ENCODE results near the gene GARNL3.

Gene GARNL3

GRCh38 chr9:127415141-127415540 is 150.6 kb downstream of the GARNL3 start:
- ChIA-PET POLR2A (ENCODE audit: low non-redundant PET) (interaction anchor here (0.6 kb wide), 1 partner anchor 111 kb away, joined by 5 read pairs; no protein-coding TSS in a partner anchor), CTCF (no interaction called here)
- no peak for TF ChIP-seq CTCF (conservative IDR thresholded peaks at IDR 0.05; ENCODE audit: low read depth)
- H3K27ac ChIP-seq = no peak overlapping the region
- no peak for DNase-seq (ENCODE audit: low spot score)

- ChIA-PET CTCF (no interaction called here), POLR2A (ENCODE audit: low non-redundant PET) (interaction anchor here (0.6 kb wide), 1 partner anchor 112 kb away, joined by 5 read pairs; no protein-coding TSS in a partner anchor)
- no peak for DNase-seq (ENCODE audit: low spot score)
- TF ChIP-seq CTCF (conservative IDR thresholded peaks at IDR 0.05; ENCODE audit: low read depth) = no peak
- no peak overlapping the region for H3K27ac ChIP-seq
These were observed 151.1 kb downstream of the GARNL3 start for GRCh38 chr9:127415657-127416056.

- CTCF ChIA-PET = interaction anchor here (0.5 to 1.3 kb wide), 8 partner anchors 15 to 259 kb away, joined by 3 to 10 read pairs (median 3); no protein-coding TSS in a partner anchor
- H3K27ac ChIP-seq = peak overlapping the region; percentile 73
- peak; percentile 93 for DNase-seq (ENCODE audit: low spot score)
- no peak for TF ChIP-seq CTCF (conservative IDR thresholded peaks at IDR 0.05; ENCODE audit: low read depth)
- POLR2A ChIA-PET (ENCODE audit: low non-redundant PET) = interaction anchor here (0.7 kb wide), 1 partner anchor 34 kb away, joined by 3 read pairs; the partner anchor contains the start of genes LRSAM1 and RPL12
These were observed 152.8 kb downstream of the GARNL3 start for GRCh38 chr9:127417131-127418036.

- POLR2A ChIA-PET (ENCODE audit: low non-redundant PET) = no interaction called here
- CTCF ChIA-PET = interaction anchor here (0.5 to 1.3 kb wide), 5 partner anchors 17 to 195 kb away, joined by 3 to 10 read pairs (median 3); no protein-coding TSS in a partner anchor
- DNase-seq (ENCODE audit: low spot score) = no peak
- no peak for TF ChIP-seq CTCF (conservative IDR thresholded peaks at IDR 0.05; ENCODE audit: low read depth)
- H3K27ac ChIP-seq = peak overlapping the region; percentile 73
These were observed 153.5 kb downstream of the GARNL3 start for GRCh38 chr9:127418037-127418471.

GRCh38 chr9:127419348-127419747 is 154.8 kb downstream of the GARNL3 start:
- CTCF ChIA-PET = no interaction called here
- no peak for DNase-seq (ENCODE audit: low spot score)
- H3K27ac ChIP-seq = peak overlapping the region; percentile 2; the same call in 1 of the 2 replicates
- TF ChIP-seq CTCF (conservative IDR thresholded peaks at IDR 0.05; ENCODE audit: low read depth) = no peak
- POLR2A ChIA-PET (ENCODE audit: low non-redundant PET) = no interaction called here

- ChIA-PET CTCF (interaction anchor here (0.6 to 0.7 kb wide), 4 partner anchors 66 to 566 kb away, joined by 3 to 5 read pairs (median 4); no protein-coding TSS in a partner anchor), POLR2A (ENCODE audit: low non-redundant PET) (no interaction called here)
- no peak for DNase-seq (ENCODE audit: low spot score)
These were observed 156.5 kb downstream of the GARNL3 start for GRCh38 chr9:127421057-127421456.

More at GRCh38 chr9:127421057-127421456, 156.5 kb downstream of the GARNL3 start:
- peak overlapping the region; percentile 96 for H3K27ac ChIP-seq
- TF ChIP-seq CTCF (conservative IDR thresholded peaks at IDR 0.05; ENCODE audit: low read depth) = no peak

All from RWPE1 (cell line).